SK-N-SH (cell line): ENCODE results near the gene SSBP1. TPM values are rescaled to one million over a fixed set of nuclear protein-coding genes. Genes with fewer than 3 reads are reported as not detected.

ENCODE experiments used
- CTCF ChIA-PET: fragments of 300-600, 350-600 bp; formaldehyde crosslinking; extraction: SDS; loops from one replicate; lab custom pipeline; 2021; lab: Yijun Ruan, JAX
- POLR2A ChIA-PET: fragments of 350-600 bp; sonication (Branson Sonifier 250); formaldehyde crosslinking; extraction: SDS; loops from one replicate; lab custom pipeline; 2020; ENCODE audit warnings: antibody characterized with exemption, inconsistent platforms; lab: Yijun Ruan, JAX
- DNase-seq: peaks from one replicate; pipeline ENCODE4 v3.0.0; 2012
- H2AFZ ChIP-seq: fragments of 200-600 bp; sonication (generic); 2 replicates; pipeline ENCODE4 v1.8.1; 2016; ENCODE audit warnings: antibody characterized with exemption, mild to moderate bottlenecking, low read depth
- H3F3A ChIP-seq: fragments of 200-600 bp; sonication (generic); replicated peaks from 2 replicates; pipeline ENCODE3; 2016; ENCODE audit warnings: antibody characterized with exemption, mild to moderate bottlenecking; ENCODE audit not compliant: insufficient read depth
- H3K27ac ChIP-seq, 2 experiments: fragments of 200-500 bp in 1 of 2; fragments of 200-600 bp in 1 of 2; sonication (Bioruptor generic) in 1 of 2; sonication (generic), shearing (Covaris generic) in 1 of 2; 2 replicates each; pipeline versions ENCODE4 v1.5.1 to v1.6.1; 2014 to 2016; ENCODE audit warnings: low read depth in 2 of 2, inconsistent platforms in 1 of 2, low read length in 1 of 2, mild to moderate bottlenecking in 1 of 2, mixed read lengths in 1 of 2
- H3K27me3 ChIP-seq: fragments of 200-600 bp; sonication (generic), shearing (Covaris generic); 2 replicates; pipeline ENCODE4 v1.6.1; 2016; ENCODE audit warnings: mixed run types; ENCODE audit not compliant: insufficient read depth
- H3K36me3 ChIP-seq, 2 experiments: fragments of 200-500 bp in 1 of 2; fragments of 200-600 bp in 1 of 2; sonication (Bioruptor generic) in 1 of 2; sonication (generic) in 1 of 2; replicated peaks in 1 of 2; 2 replicates each; pipeline versions ENCODE3 to v1.5.1; 2014 to 2016; ENCODE audit warnings: low read length in 1 of 2, mild to moderate bottlenecking in 1 of 2; ENCODE audit not compliant: insufficient read depth in 2 of 2, control insufficient read depth in 1 of 2
- H3K4me1 ChIP-seq, 2 experiments: fragments of 200-500 bp in 1 of 2; fragments of 200-600 bp in 1 of 2; sonication (Bioruptor generic) in 1 of 2; sonication (generic), shearing (Covaris generic) in 1 of 2; 2 replicates each; pipeline versions ENCODE4 v1.5.1 to v1.6.1; 2014 to 2016; ENCODE audit warnings: low read depth in 1 of 2, low read length in 1 of 2, mixed run types in 1 of 2; ENCODE audit not compliant: insufficient read depth in 2 of 2, control insufficient read depth in 1 of 2
- H3K4me2 ChIP-seq: fragments of 200-600 bp; sonication (generic), shearing (Covaris generic); 2 replicates; pipeline ENCODE4 v1.6.1; 2017; ENCODE audit warnings: mixed run types
- H3K4me3 ChIP-seq, 2 experiments: fragments of 200-500 bp in 1 of 2; fragments of 200-600 bp in 1 of 2; sonication (Bioruptor generic) in 1 of 2; sonication (generic), shearing (Covaris generic) in 1 of 2; 2 replicates each; pipeline versions ENCODE4 v1.5.1 to v1.8.1; 2014 to 2016; ENCODE audit warnings: low read depth in 2 of 2, inconsistent platforms in 1 of 2, low read length in 1 of 2, mild to moderate bottlenecking in 1 of 2, mixed read lengths in 1 of 2, moderate library complexity in 1 of 2
- H3K79me2 ChIP-seq: fragments of 200-600 bp; sonication (generic); 2 replicates; pipeline ENCODE4 v1.8.1; 2017; ENCODE audit warnings: mild to moderate bottlenecking; ENCODE audit not compliant: insufficient read depth
- H3K9ac ChIP-seq: fragments of 200-600 bp; sonication (generic); 2 replicates; pipeline ENCODE4 v1.6.1; 2017; ENCODE audit warnings: mixed run types
- H3K9me2 ChIP-seq: fragments of 200-600 bp; sonication (generic); 2 replicates; pipeline ENCODE4 v1.6.1; 2017; ENCODE audit warnings: mixed run types
- H3K9me3 ChIP-seq: fragments of 200-600 bp; sonication (generic); 2 replicates; pipeline ENCODE4 v1.6.1; 2017; ENCODE audit warnings: mixed run types, mild to moderate bottlenecking, moderate library complexity
- H4K20me1 ChIP-seq: fragments of 200-600 bp; sonication (generic); 2 replicates; pipeline ENCODE4 v1.6.1; 2017; ENCODE audit warnings: mild to moderate bottlenecking, mixed run types; ENCODE audit not compliant: insufficient read depth
- CHD2 ChIP-seq: fragments of 150-350 bp; IDR thresholded peaks from 2 replicates; pipeline ENCODE4 v1.6.1; 2018; ENCODE audit warnings: low read length; ENCODE audit not compliant: partially characterized antibody
- FOXJ3 ChIP-seq: sonication (generic); formaldehyde crosslinking; IDR thresholded peaks from 2 replicates; pipeline ENCODE4 v1.5.1; 2020; ENCODE audit warnings: mild to moderate bottlenecking, missing genetic modification reagents
- FOXM1 ChIP-seq: IDR thresholded peaks from 2 replicates; pipeline ENCODE4 v1.4.0; 2012; ENCODE audit warnings: low read depth, mild to moderate bottlenecking
- GABPA ChIP-seq: IDR thresholded peaks from 2 replicates; pipeline ENCODE4 v1.4.0; 2012; ENCODE audit warnings: low read depth, mild to moderate bottlenecking
- GATA2 ChIP-seq: sonication (generic); formaldehyde crosslinking; IDR thresholded peaks from 2 replicates; pipeline ENCODE4 v1.5.0; 2020; ENCODE audit warnings: mild to moderate bottlenecking, missing genetic modification reagents
- JUND ChIP-seq: IDR thresholded peaks from 2 replicates; pipeline ENCODE4 v1.4.0; 2012
- MEF2A ChIP-seq: IDR thresholded peaks from 2 replicates; pipeline ENCODE4 v1.4.0; 2012; ENCODE audit warnings: low read depth, borderline replicate concordance
- POLR2AphosphoS5 ChIP-seq: IDR thresholded peaks from 2 replicates; pipeline ENCODE4 v1.6.1; 2012; ENCODE audit warnings: low read depth, low read length
- RAD21 ChIP-seq: IDR thresholded peaks from 2 replicates; pipeline ENCODE4 v1.6.1; 2012; ENCODE audit warnings: mild to moderate bottlenecking, low read length
- RCOR1 ChIP-seq: fragments of 150-350 bp; IDR thresholded peaks from 2 replicates; pipeline ENCODE4 v1.6.1; 2017; ENCODE audit warnings: antibody characterized with exemption, low read length
- SIN3A ChIP-seq: IDR thresholded peaks from 2 replicates; pipeline ENCODE4 v1.6.1; 2012; ENCODE audit warnings: low read depth, mild to moderate bottlenecking, low read length, moderate library complexity, borderline replicate concordance
- WGBS: methylation state at CpG from one replicate; pipeline ENCODE4 v1.1.6; 2017; ENCODE audit warnings: low lambda C conversion rate; 5-methylcytosine and 5-hydroxymethylcytosine counted together
- polyA plus RNA-seq, 3 experiments: library from polyadenylated mRNA; depleted of rRNA; stranded (reverse); fragments of >200 nt; gene quantifications; 2 replicates each; pipeline ENCODE4 v1.2.3, GENCODE V29; 2012
- TF ChIP-seq, protein P1 (sequence below): fragments of 200-600 bp; sonication (generic); IDR thresholded peaks from 2 replicates; pipeline ENCODE4 v1.6.1; 2017; ENCODE audit warnings: antibody characterized with exemption, mild to moderate bottlenecking, moderate library complexity
- TF ChIP-seq, protein P2 (sequence below): fragments of 150-350 bp; IDR thresholded peaks from 2 replicates; pipeline ENCODE4 v1.6.1; 2017; ENCODE audit warnings: antibody characterized with exemption, low read length, low read depth, borderline replicate concordance
- TF ChIP-seq, protein P3 (sequence below): fragments of 150-350 bp; IDR thresholded peaks from 2 replicates; pipeline ENCODE4 v1.6.1; 2016; ENCODE audit warnings: mild to moderate bottlenecking, low read depth, low read length
- TF ChIP-seq, protein P4 (sequence below): IDR thresholded peaks from 2 replicates; pipeline ENCODE4 v1.4.0; 2012; ENCODE audit warnings: low read depth, borderline replicate concordance

The SSBP1 gene
- polyA plus RNA-seq, 1 of the 3 experiments (the other 2 are of a cell fraction) = 212 TPM

DNA sequence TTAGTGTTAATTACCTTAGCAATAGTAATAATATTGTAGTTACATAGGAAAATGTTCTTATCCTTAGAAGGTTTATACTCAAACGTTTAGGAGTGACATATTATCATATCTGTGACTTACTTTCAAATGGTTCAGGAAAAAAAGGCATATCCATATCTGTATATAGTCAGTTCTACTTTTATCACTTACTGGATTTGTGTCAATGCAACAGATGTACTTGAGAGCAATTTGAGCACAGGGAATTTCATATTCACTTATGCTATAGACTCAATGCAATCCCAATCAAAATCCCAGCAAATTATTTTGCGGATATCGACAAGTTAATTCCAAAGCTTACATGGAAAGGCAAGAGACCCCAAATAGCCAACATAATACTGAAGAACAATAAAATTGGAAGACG is 46.2 kb upstream of the SSBP1 start:
- Histone ChIP-seq H2AFZ (no peak overlapping the region), H3K79me2 (peaks cover 92% of the 10 kb centered on the region), H3K4me3 (no peak overlapping the region), H3K27me3 (no peaks in the 10 kb centered on the region), H3K4me2 (no peak overlapping the region), H3F3A (peaks cover 2% of the 10 kb centered on the region), H3K9ac (no peak overlapping the region), H3K36me3 (no peaks in the 10 kb centered on the region), H3K9me2 (no peaks in the 10 kb centered on the region), H3K9me3 (no peaks in the 10 kb centered on the region), H3K4me1 (peaks cover 4 to 6% of the 10 kb centered on the region in 2 experiments; a peak in 2 of 4 replicates), H4K20me1 (peaks cover 15% of the 10 kb centered on the region), H3K27ac (no peak overlapping the region)
- TF ChIP-seq MEF2A (no peak), SIN3A (no peak), RCOR1 (no peak), RAD21 (no peak), FOXJ3 (CRISPR knock-in tag) (no peak), FOXM1 (no peak), POLR2AphosphoS5 (no peak), GABPA (no peak), GATA2 (CRISPR knock-in tag) (no peak), CHD2 (no peak), JUND (no peak)
- TF ChIP-seq, protein P1, sequence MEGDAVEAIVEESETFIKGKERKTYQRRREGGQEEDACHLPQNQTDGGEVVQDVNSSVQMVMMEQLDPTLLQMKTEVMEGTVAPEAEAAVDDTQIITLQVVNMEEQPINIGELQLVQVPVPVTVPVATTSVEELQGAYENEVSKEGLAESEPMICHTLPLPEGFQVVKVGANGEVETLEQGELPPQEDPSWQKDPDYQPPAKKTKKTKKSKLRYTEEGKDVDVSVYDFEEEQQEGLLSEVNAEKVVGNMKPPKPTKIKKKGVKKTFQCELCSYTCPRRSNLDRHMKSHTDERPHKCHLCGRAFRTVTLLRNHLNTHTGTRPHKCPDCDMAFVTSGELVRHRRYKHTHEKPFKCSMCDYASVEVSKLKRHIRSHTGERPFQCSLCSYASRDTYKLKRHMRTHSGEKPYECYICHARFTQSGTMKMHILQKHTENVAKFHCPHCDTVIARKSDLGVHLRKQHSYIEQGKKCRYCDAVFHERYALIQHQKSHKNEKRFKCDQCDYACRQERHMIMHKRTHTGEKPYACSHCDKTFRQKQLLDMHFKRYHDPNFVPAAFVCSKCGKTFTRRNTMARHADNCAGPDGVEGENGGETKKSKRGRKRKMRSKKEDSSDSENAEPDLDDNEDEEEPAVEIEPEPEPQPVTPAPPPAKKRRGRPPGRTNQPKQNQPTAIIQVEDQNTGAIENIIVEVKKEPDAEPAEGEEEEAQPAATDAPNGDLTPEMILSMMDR = no peak
- TF ChIP-seq, protein P2, sequence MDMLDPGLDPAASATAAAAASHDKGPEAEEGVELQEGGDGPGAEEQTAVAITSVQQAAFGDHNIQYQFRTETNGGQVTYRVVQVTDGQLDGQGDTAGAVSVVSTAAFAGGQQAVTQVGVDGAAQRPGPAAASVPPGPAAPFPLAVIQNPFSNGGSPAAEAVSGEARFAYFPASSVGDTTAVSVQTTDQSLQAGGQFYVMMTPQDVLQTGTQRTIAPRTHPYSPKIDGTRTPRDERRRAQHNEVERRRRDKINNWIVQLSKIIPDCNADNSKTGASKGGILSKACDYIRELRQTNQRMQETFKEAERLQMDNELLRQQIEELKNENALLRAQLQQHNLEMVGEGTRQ = no peak
- TF ChIP-seq, protein P3, sequence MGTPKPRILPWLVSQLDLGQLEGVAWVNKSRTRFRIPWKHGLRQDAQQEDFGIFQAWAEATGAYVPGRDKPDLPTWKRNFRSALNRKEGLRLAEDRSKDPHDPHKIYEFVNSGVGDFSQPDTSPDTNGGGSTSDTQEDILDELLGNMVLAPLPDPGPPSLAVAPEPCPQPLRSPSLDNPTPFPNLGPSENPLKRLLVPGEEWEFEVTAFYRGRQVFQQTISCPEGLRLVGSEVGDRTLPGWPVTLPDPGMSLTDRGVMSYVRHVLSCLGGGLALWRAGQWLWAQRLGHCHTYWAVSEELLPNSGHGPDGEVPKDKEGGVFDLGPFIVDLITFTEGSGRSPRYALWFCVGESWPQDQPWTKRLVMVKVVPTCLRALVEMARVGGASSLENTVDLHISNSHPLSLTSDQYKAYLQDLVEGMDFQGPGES = no peak
- TF ChIP-seq, protein P4, sequence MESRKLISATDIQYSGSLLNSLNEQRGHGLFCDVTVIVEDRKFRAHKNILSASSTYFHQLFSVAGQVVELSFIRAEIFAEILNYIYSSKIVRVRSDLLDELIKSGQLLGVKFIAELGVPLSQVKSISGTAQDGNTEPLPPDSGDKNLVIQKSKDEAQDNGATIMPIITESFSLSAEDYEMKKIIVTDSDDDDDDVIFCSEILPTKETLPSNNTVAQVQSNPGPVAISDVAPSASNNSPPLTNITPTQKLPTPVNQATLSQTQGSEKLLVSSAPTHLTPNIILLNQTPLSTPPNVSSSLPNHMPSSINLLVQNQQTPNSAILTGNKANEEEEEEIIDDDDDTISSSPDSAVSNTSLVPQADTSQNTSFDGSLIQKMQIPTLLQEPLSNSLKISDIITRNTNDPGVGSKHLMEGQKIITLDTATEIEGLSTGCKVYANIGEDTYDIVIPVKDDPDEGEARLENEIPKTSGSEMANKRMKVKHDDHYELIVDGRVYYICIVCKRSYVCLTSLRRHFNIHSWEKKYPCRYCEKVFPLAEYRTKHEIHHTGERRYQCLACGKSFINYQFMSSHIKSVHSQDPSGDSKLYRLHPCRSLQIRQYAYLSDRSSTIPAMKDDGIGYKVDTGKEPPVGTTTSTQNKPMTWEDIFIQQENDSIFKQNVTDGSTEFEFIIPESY = no peak
- no peak for DNase-seq
- ChIA-PET POLR2A (no interaction called here), CTCF (interaction anchor here (0.8 to 1.4 kb wide), 4 partner anchors 18 to 94 kb away, joined by 3 to 5 read pairs (median 3); partner anchors contain the start of gene SSBP1)
- WGBS = 87% methylated on average over 4 of the region's 4 CpGs
